Measurements from ENCODE around the gene TAOK1. TPM values are rescaled to one million over a fixed set of nuclear protein-coding genes. Genes with fewer than 3 reads are reported as not detected.
A peak's percentile ranks its signal among the peaks of the same experiment; 100 is the strongest.

The TAOK1 gene
- total RNA-seq, 1 experiment from 2014 or later = 85.5 TPM

- no peaks in the 10 kb centered on the region for H3K9me3 ChIP-seq (ENCODE audit: low read depth, low read length, poor library complexity, severe bottlenecking)
- peaks cover 40% of the 10 kb centered on the region for H3K36me3 ChIP-seq (ENCODE audit: insufficient read depth, low read length, poor library complexity, severe bottlenecking)
- intact Hi-C loops (cut with micrococcal nuclease; ENCODE audit: unreplicated experiment) = no loop called here
- BruUV-seq (replicated peaks) = no TSS peak
- no peak overlapping the region for H3K4me3 ChIP-seq (ENCODE audit: low read depth, low read length, poor library complexity, severe bottlenecking)
- H3K27ac ChIP-seq (ENCODE audit: low read depth, low read length, poor library complexity, severe bottlenecking) = no peak overlapping the region
- H3K4me1 ChIP-seq (ENCODE audit: insufficient read depth, low read length, poor library complexity, severe bottlenecking) = peaks cover 19% of the 10 kb centered on the region
- POLR2A ChIA-PET (ENCODE audit: low non-redundant PET) = no interaction called here
- TF ChIP-seq, protein P1, sequence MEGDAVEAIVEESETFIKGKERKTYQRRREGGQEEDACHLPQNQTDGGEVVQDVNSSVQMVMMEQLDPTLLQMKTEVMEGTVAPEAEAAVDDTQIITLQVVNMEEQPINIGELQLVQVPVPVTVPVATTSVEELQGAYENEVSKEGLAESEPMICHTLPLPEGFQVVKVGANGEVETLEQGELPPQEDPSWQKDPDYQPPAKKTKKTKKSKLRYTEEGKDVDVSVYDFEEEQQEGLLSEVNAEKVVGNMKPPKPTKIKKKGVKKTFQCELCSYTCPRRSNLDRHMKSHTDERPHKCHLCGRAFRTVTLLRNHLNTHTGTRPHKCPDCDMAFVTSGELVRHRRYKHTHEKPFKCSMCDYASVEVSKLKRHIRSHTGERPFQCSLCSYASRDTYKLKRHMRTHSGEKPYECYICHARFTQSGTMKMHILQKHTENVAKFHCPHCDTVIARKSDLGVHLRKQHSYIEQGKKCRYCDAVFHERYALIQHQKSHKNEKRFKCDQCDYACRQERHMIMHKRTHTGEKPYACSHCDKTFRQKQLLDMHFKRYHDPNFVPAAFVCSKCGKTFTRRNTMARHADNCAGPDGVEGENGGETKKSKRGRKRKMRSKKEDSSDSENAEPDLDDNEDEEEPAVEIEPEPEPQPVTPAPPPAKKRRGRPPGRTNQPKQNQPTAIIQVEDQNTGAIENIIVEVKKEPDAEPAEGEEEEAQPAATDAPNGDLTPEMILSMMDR (conservative IDR thresholded peaks at IDR 0.05; ENCODE audit: low read depth, low read length) = no peak
- CTCF ChIA-PET = interaction anchor here (0.5 to 0.6 kb wide), 2 partner anchors 9 to 446 kb away, joined by 4 to 6 read pairs; no protein-coding TSS in a partner anchor
- no peak for DNase-seq (ENCODE audit: low spot score)
- no peaks in the 10 kb centered on the region for H3K27me3 ChIP-seq (replicated peaks; ENCODE audit: insufficient read depth, low read depth, low read length, poor library complexity)
Observed at GRCh38 chr17:29571883-29572681, 181.9 kb downstream of the TAOK1 start.

- H3K4me1 ChIP-seq (ENCODE audit: insufficient read depth, low read length, poor library complexity, severe bottlenecking) = peaks cover 19% of the 10 kb centered on the region
- H3K36me3 ChIP-seq (ENCODE audit: insufficient read depth, low read length, poor library complexity, severe bottlenecking) = peaks cover 48% of the 10 kb centered on the region
- CTCF ChIA-PET = interaction anchor here (0.5 to 0.7 kb wide), 4 partner anchors 8 to 447 kb away, joined by 3 to 6 read pairs (median 4); no protein-coding TSS in a partner anchor
- BruUV-seq (replicated peaks) = no TSS peak
- H3K4me3 ChIP-seq (ENCODE audit: low read depth, low read length, poor library complexity, severe bottlenecking) = no peak overlapping the region
- no peaks in the 10 kb centered on the region for H3K9me3 ChIP-seq (ENCODE audit: low read depth, low read length, poor library complexity, severe bottlenecking)
- intact Hi-C loops (cut with micrococcal nuclease; ENCODE audit: unreplicated experiment) = no loop called here
- TF ChIP-seq, protein P1 (conservative IDR thresholded peaks at IDR 0.05; ENCODE audit: low read depth, low read length) = peak; percentile 60
- no peak for TF ChIP-seq EZH2 (IDR thresholded peaks at IDR 0.05; ENCODE audit: borderline replicate concordance, low read depth, low read length, poor library complexity, severe bottlenecking)
- no peaks in the 10 kb centered on the region for H3K27me3 ChIP-seq (replicated peaks; ENCODE audit: insufficient read depth, low read depth, low read length, poor library complexity)
- H3K27ac ChIP-seq (ENCODE audit: low read depth, low read length, poor library complexity, severe bottlenecking) = no peak overlapping the region
- POLR2A ChIA-PET (ENCODE audit: low non-redundant PET) = no interaction called here
- DNase-seq (ENCODE audit: low spot score) = peak; percentile 66
Observed at GRCh38 chr17:29572691-29573557, 182.8 kb downstream of the TAOK1 start.

DNA sequence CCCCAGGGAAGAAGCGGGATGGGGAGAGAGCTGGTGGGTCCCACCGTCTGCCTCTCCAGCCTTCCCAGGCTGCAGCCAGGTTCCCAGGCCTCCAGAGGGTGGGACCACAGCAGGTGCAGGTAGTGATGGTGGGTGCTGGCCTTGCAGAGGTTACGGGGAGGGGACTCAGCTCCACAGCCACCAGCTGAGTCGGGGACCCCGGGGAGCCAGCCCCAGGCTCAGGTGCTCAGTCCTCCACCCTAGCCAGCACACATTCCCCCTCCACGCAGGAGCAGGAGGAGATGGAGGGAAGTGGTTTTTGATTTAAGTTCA lies 183.4 kb downstream of the TAOK1 start:
- BruUV-seq (replicated peaks) = TSS peak; percentile 50
- no peaks in the 10 kb centered on the region for H3K27me3 ChIP-seq (replicated peaks; ENCODE audit: insufficient read depth, low read depth, low read length, poor library complexity)
- intact Hi-C loops (cut with micrococcal nuclease; ENCODE audit: unreplicated experiment) = no loop called here
- H3K4me1 ChIP-seq (ENCODE audit: insufficient read depth, low read length, poor library complexity, severe bottlenecking) = peaks cover 23% of the 10 kb centered on the region
- no peak overlapping the region for H3K27ac ChIP-seq (ENCODE audit: low read depth, low read length, poor library complexity, severe bottlenecking)
- no peaks in the 10 kb centered on the region for H3K9me3 ChIP-seq (ENCODE audit: low read depth, low read length, poor library complexity, severe bottlenecking)
- TF ChIP-seq, protein P1 (conservative IDR thresholded peaks at IDR 0.05; ENCODE audit: low read depth, low read length) = no peak
- no peak for TF ChIP-seq EZH2 (IDR thresholded peaks at IDR 0.05; ENCODE audit: borderline replicate concordance, low read depth, low read length, poor library complexity, severe bottlenecking)
- H3K4me3 ChIP-seq (ENCODE audit: low read depth, low read length, poor library complexity, severe bottlenecking) = no peak overlapping the region
- CTCF ChIA-PET = no interaction called here
- POLR2A ChIA-PET (ENCODE audit: low non-redundant PET) = no interaction called here
- DNase-seq (ENCODE audit: low spot score) = no peak
- H3K36me3 ChIP-seq (ENCODE audit: insufficient read depth, low read length, poor library complexity, severe bottlenecking) = peaks cover 53% of the 10 kb centered on the region
